Smooth muscle cell (in vitro differentiated cells): ENCODE measurements around the gene RTCB. TPM values are rescaled to one million over a fixed set of nuclear protein-coding genes. Genes with fewer than 3 reads are reported as not detected.

ENCODE experiments used
- DNase-seq: peaks from one replicate; lab custom pipeline; 2025; ENCODE audit not compliant: unreplicated experiment; lab: John Stamatoyannopoulos, UW
- H2AFZ ChIP-seq: fragments of 200-600 bp; sonication (generic); 2 replicates; pipeline ENCODE4 v1.6.0; 2016; ENCODE audit warnings: antibody characterized with exemption, low read depth, mild to moderate bottlenecking
- H3F3A ChIP-seq: fragments of 200-600 bp; sonication (generic); 2 replicates; pipeline ENCODE4 v1.6.0; 2017; ENCODE audit warnings: antibody characterized with exemption, low read depth
- H3K27ac ChIP-seq: fragments of 200-600 bp; sonication (generic); 2 replicates; pipeline ENCODE4 v1.5.1; 2016; ENCODE audit warnings: low read depth, mild to moderate bottlenecking
- H3K27me3 ChIP-seq: fragments of 200-600 bp; sonication (generic); 2 replicates; pipeline ENCODE4 v1.6.1; 2016; ENCODE audit warnings: low read depth, mild to moderate bottlenecking
- H3K36me3 ChIP-seq: fragments of 200-600 bp; sonication (generic); 2 replicates; pipeline ENCODE4 v1.5.1; 2016; ENCODE audit warnings: low read depth
- H3K4me1 ChIP-seq: fragments of 200-600 bp; sonication (generic); 2 replicates; pipeline ENCODE4 v1.5.1; 2016; ENCODE audit warnings: low read depth
- H3K4me2 ChIP-seq: fragments of 200-600 bp; sonication (generic); 2 replicates; pipeline ENCODE4 v1.6.0; 2016; ENCODE audit warnings: mild to moderate bottlenecking
- H3K4me3 ChIP-seq: fragments of 200-600 bp; sonication (generic); 2 replicates; pipeline ENCODE4 v1.5.1; 2016; ENCODE audit warnings: mild to moderate bottlenecking
- H3K79me2 ChIP-seq: fragments of 200-600 bp; sonication (generic); 2 replicates; pipeline ENCODE4 v1.6.0; 2016; ENCODE audit warnings: low read depth, mild to moderate bottlenecking
- H3K9ac ChIP-seq: fragments of 200-600 bp; sonication (generic); 2 replicates; pipeline ENCODE4 v1.6.0; 2016; ENCODE audit warnings: low read depth
- H3K9me3 ChIP-seq: fragments of 200-600 bp; sonication (generic); replicated peaks from 2 replicates; pipeline ENCODE4 v1.5.1; 2016; ENCODE audit warnings: low read depth
- H4K20me1 ChIP-seq: fragments of 200-600 bp; sonication (generic); 2 replicates; pipeline ENCODE4 v1.6.0; 2016; ENCODE audit warnings: low read depth
- whole genome bisulfite sequencing: methylation state at CpG from one replicate; pipeline ENCODE4 v1.1.7; 2016; ENCODE audit warnings: low lambda C conversion rate; 5-methylcytosine and 5-hydroxymethylcytosine counted together
- polyA plus RNA-seq: library from polyadenylated mRNA; unstranded; fragments of >200 nt; fragmentation: Nextera tagmentation; extraction: Ambion mirVana; gene quantifications from 2 replicates; pipeline ENCODE4 v1.2.1, GENCODE V29; 2016
- total RNA-seq: library from RNA; depleted of rRNA; stranded (reverse); fragments of >200 nt; gene quantifications from 2 replicates; pipeline ENCODE4 v1.2.3, GENCODE V29; 2014
- TF ChIP-seq, protein P1 (sequence below): fragments of 200-600 bp; sonication (generic); IDR thresholded peaks from 2 replicates; pipeline ENCODE4 v1.5.1; 2017; ENCODE audit warnings: borderline replicate concordance, mild to moderate bottlenecking, antibody characterized with exemption; ENCODE audit not compliant: insufficient read depth, poor library complexity, severe bottlenecking

RTCB gene
- total and polyA plus RNA-seq, 2 experiments from 2014 or later: 105 to 120 TPM

DNA sequence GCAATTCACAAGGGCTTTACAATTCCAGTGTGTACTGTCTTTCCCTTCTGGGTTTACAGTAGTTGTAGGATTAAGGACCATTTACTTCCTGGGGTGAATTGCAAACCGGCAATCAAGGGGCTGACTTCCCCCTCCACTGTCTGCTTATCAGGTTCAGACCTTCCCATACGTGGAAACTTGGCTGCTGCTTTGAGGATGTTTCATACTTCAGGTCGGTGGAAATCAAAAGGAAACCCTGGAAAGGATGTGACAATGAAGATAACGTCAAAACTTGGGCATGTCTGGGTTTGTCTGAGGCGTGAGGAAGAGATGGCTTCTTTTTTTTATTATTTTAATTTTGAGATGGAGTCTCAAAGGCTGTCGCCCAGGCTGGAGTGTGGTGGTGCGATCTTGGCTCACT lies 2.1 kb upstream of the RTCB start:
- TF ChIP-seq, protein P1, sequence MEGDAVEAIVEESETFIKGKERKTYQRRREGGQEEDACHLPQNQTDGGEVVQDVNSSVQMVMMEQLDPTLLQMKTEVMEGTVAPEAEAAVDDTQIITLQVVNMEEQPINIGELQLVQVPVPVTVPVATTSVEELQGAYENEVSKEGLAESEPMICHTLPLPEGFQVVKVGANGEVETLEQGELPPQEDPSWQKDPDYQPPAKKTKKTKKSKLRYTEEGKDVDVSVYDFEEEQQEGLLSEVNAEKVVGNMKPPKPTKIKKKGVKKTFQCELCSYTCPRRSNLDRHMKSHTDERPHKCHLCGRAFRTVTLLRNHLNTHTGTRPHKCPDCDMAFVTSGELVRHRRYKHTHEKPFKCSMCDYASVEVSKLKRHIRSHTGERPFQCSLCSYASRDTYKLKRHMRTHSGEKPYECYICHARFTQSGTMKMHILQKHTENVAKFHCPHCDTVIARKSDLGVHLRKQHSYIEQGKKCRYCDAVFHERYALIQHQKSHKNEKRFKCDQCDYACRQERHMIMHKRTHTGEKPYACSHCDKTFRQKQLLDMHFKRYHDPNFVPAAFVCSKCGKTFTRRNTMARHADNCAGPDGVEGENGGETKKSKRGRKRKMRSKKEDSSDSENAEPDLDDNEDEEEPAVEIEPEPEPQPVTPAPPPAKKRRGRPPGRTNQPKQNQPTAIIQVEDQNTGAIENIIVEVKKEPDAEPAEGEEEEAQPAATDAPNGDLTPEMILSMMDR: no peak
- Histone ChIP-seq H3K4me1 (peaks cover 16% of the 10 kb centered on the region), H3K4me3 (no peak overlapping the region), H3K79me2 (peaks cover 27% of the 10 kb centered on the region), H3K4me2 (no peak overlapping the region), H3K27ac (no peak overlapping the region), H3K9me3 (no peaks in the 10 kb centered on the region), H3K27me3 (peaks cover 26% of the 10 kb centered on the region), H4K20me1 (peaks cover 14% of the 10 kb centered on the region), H2AFZ (no peak overlapping the region), H3K9ac (no peak overlapping the region), H3K36me3 (no peaks in the 10 kb centered on the region), H3F3A (no peaks in the 10 kb centered on the region)
- WGBS: 80% methylated on average over 7 of the region's 7 CpGs
- DNase-seq: no peak

DNA sequence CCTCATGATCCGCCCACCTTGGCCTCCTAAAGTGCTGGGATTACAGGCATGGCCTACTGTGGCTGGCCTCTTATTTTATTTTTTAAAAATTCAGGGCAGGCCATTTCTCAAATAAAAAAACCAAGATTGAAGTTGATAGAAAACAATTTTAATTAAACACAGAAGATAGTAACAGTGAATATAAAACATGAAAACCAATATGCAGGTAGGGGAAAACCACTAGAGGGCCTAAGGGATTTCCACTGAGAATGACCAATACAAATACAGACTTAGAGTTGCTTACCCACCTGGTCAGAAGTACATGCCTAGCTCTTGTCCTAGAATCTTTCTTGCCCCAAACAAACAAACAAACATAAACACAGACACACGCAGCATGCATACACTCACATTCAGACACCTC lies 1.7 kb upstream of the RTCB start:
- Histone ChIP-seq H3K79me2 (peaks cover 31% of the 10 kb centered on the region), H3K9ac (no peak overlapping the region), H3K27me3 (peaks cover 21% of the 10 kb centered on the region), H3K4me3 (no peak overlapping the region), H4K20me1 (peaks cover 14% of the 10 kb centered on the region), H3K4me1 (peaks cover 16% of the 10 kb centered on the region), H2AFZ (no peak overlapping the region), H3K27ac (no peak overlapping the region), H3K4me2 (no peak overlapping the region), H3K36me3 (no peaks in the 10 kb centered on the region), H3K9me3 (no peaks in the 10 kb centered on the region), H3F3A (no peaks in the 10 kb centered on the region)
- TF ChIP-seq, protein P1: peak; percentile 26
- WGBS: 78% methylated on average over 2 of the region's 2 CpGs
- DNase-seq: no peak

DNA sequence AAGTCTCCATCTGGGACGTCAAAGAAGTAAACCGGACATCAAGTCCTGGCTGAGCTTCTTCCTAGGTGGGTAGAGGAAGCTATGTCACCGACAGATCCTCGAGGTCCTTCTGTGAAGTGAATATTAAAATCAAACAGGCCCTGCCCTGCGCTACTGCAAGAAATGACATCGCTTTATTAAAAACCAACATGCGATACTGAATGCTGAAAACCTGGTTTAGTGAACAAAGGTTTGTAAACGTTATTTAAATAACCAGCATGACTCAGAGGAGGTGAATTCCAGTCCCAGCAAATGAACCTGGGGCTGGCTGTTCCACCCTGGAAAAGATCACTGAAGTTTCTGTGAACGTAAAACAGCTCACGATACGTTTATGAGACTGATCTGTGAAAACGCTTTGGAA lies 645 bp downstream of the RTCB start:
- H3K27ac ChIP-seq: peak overlapping the region; percentile 90
- DNase-seq: no peak
- H3K4me1 ChIP-seq: peaks cover 16% of the 10 kb centered on the region
- H3K9me3 ChIP-seq: no peaks in the 10 kb centered on the region
- WGBS: 5% methylated on average over 12 of the region's 12 CpGs
- peaks cover 14% of the 10 kb centered on the region for H4K20me1 ChIP-seq
- no peaks in the 10 kb centered on the region for H3K27me3 ChIP-seq
- H2AFZ ChIP-seq: peak overlapping the region; percentile 91
- H3K36me3 ChIP-seq: peaks cover 13% of the 10 kb centered on the region
- H3K9ac ChIP-seq: peak overlapping the region; percentile 96
- peaks cover 39% of the 10 kb centered on the region for H3K79me2 ChIP-seq
- peak overlapping the region; percentile 91 for H3K4me3 ChIP-seq
- TF ChIP-seq, protein P1: no peak
- H3F3A ChIP-seq: no peaks in the 10 kb centered on the region
- H3K4me2 ChIP-seq: peak overlapping the region; percentile 83

DNA sequence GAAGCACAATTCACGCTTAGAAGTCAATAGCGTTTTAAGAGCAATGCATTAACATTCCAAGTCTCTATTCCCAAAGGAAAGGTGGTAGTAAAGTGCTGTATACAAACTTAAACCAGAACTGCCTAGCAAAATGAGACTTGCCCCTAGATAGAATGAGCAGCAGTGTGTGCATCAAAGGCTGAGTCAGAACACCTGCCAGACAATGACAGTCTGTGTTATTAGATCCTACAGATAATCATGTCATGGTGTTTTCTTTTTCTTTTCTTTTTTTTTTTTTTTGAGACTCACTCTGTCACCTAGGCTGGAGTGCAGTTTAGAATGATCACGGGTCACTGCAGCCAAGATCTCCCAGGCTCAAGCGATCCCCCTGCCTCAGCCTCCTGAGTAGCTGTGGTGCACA lies 1.6 kb downstream of the RTCB start:
- Histone ChIP-seq H3K27me3 (no peaks in the 10 kb centered on the region), H3K27ac (peak overlapping the region; percentile 90), H3K4me1 (peaks cover 16% of the 10 kb centered on the region), H3K4me2 (peak overlapping the region; percentile 83), H4K20me1 (peaks cover 14% of the 10 kb centered on the region), H3F3A (no peaks in the 10 kb centered on the region), H3K79me2 (peaks cover 39% of the 10 kb centered on the region), H3K9ac (peak overlapping the region; percentile 96), H3K36me3 (peaks cover 23% of the 10 kb centered on the region), H2AFZ (no peak overlapping the region), H3K9me3 (no peaks in the 10 kb centered on the region), H3K4me3 (peak overlapping the region; percentile 91)
- no peak for DNase-seq
- 79% methylated on average over 4 of the region's 4 CpGs for WGBS
- TF ChIP-seq, protein P1: no peak
